Left lung (tissue), 10 donors: Measurements from ENCODE around the gene CD300LF. TPM values are rescaled to one million over a fixed set of nuclear protein-coding genes. Genes with fewer than 3 reads are reported as not detected.

Source experiments
- ATAC-seq: fragments of 200-7000 bp; cut with Tn5 transposase; one replicate; pipeline ENCODE4 v1.9.1; 2020; ENCODE audit warnings: moderate library complexity
- DNase-seq, 4 donors: peaks; one replicate each; pipeline ENCODE4 v3.0.0-alpha.2; 2013 to 2020
- H3K27ac ChIP-seq, 2 donors: fragments of 200-600 bp; sonication (generic) in 1 of 2; one replicate each; pipeline versions ENCODE4 v1.5.0 to v1.8.0; 2020 to 2021
- H3K27me3 ChIP-seq, 2 donors: fragments of 200-600 bp; sonication (generic) in 1 of 2; one replicate each; pipeline versions ENCODE4 v1.5.0 to v1.8.0; 2020 to 2021
- H3K36me3 ChIP-seq, 2 donors: fragments of 200-600 bp; sonication (generic) in 1 of 2; one replicate each; pipeline versions ENCODE4 v1.5.0 to v1.8.0; 2020 to 2021
- H3K4me1 ChIP-seq, 2 donors: fragments of 200-600 bp; one replicate each; pipeline ENCODE4 v1.8.0; 2021
- H3K4me3 ChIP-seq, 2 donors: fragments of 200-600 bp; sonication (generic) in 1 of 2; one replicate each; pipeline versions ENCODE4 v1.5.0 to v1.8.0; 2020 to 2021; ENCODE audit warnings: mild to moderate bottlenecking in 1 of 2
- H3K9me3 ChIP-seq, 2 donors: fragments of 200-600 bp; sonication (generic) in 1 of 2; one replicate each; pipeline versions ENCODE4 v1.5.0 to v1.8.0; 2020 to 2021
- intact Hi-C, 2 donors: fragments of 100-400 bp; cut with DNase I; formaldehyde crosslinking; loops; one replicate each; pipeline versions ENCODE4 v1.11.2 to v1.14.2; 2022
- polyA plus RNA-seq, 6 donors: library from polyadenylated mRNA; unstranded; fragments of 120-200 nt; gene quantifications; one replicate each; pipeline ENCODE4 v1.2.1, GENCODE V29; 2013; ENCODE audit not compliant: insufficient read length in 6 of 6
- total RNA-seq, 2 donors: library from RNA; stranded (reverse); fragmentation: NEBNext Ultra II Directional; extraction: Animal tissue kit (Norgen Biotek cat#: 25700); gene quantifications; one replicate each; pipeline ENCODE4 v1.2.1, GENCODE V29; 2021
- TF ChIP-seq, protein P1 (sequence below), 2 donors: fragments of 200-600 bp; sonication (generic) in 1 of 2; IDR thresholded peaks; one replicate each; pipeline versions ENCODE4 v1.5.0 to v1.8.0; 2021; ENCODE audit warnings: antibody characterized with exemption in 2 of 2
- donor health status: DM: no; HTN: yes; CAD: no.
- donor health status: DM: no; HTN: no; CAD: no.

Gene CD300LF
- total and polyA plus RNA-seq, 8 donors = 0.33 to 26.7 (median 0.76) TPM

DNA sequence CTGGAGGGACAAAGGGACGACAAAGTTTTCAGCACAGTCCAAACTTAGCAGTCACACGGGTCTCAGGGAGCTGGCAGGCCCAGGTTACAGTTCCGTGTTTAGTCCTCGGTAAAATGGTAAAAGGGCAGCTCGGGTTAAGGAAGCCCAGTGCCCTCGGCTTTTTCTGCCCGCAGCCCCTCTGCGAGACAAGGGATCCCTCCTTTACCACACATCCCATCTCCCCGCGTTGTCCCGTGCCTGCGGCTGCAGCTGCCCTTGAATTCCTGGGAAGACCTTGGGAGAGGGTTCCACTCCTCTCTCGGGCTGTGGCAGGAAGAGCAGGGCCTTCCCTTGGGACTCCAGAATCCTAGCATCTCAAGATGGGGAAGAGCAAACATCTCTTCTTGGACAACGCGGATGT lies 17.1 kb upstream of the CD300LF start:
- TF ChIP-seq, protein P1, sequence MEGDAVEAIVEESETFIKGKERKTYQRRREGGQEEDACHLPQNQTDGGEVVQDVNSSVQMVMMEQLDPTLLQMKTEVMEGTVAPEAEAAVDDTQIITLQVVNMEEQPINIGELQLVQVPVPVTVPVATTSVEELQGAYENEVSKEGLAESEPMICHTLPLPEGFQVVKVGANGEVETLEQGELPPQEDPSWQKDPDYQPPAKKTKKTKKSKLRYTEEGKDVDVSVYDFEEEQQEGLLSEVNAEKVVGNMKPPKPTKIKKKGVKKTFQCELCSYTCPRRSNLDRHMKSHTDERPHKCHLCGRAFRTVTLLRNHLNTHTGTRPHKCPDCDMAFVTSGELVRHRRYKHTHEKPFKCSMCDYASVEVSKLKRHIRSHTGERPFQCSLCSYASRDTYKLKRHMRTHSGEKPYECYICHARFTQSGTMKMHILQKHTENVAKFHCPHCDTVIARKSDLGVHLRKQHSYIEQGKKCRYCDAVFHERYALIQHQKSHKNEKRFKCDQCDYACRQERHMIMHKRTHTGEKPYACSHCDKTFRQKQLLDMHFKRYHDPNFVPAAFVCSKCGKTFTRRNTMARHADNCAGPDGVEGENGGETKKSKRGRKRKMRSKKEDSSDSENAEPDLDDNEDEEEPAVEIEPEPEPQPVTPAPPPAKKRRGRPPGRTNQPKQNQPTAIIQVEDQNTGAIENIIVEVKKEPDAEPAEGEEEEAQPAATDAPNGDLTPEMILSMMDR (IDR thresholded peaks at IDR 0.05) = no peak
- Histone ChIP-seq H3K36me3 (no peaks in the 10 kb centered on the region), H3K27ac (no peak overlapping the region), H3K9me3 (no peaks in the 10 kb centered on the region), H3K4me1 (peaks cover 0 to 16% of the 10 kb centered on the region in 2 donors), H3K4me3 (no peak overlapping the region), H3K27me3 (peaks cover 0 to 9% of the 10 kb centered on the region in 2 donors)
- ATAC-seq (no peak), DNase-seq (no peak)
- intact Hi-C loops = no loop called here

DNA sequence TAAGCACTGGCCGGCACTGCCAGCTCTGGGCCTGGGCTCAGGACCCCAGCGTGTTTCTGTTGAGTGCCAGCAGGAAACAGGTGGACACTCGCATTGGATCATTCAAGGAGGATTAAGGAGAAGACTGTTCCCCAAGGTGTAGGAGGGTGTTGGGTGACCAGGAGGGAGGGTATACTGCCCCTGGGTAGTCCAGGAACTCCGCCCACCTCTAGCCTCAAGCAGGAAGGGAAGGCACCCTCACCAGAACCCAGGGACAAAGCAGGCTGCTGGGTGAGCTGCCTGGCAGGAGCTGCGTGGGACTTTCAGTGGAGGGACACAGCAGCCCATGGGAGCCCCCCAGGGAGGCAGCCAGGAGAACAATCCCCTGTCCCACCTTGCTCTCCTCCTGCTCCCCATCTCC lies 16.6 kb upstream of the CD300LF start:
- TF ChIP-seq, protein P1 (IDR thresholded peaks at IDR 0.05) = no peak
- Histone ChIP-seq H3K27me3 (peaks cover 0 to 9% of the 10 kb centered on the region in 2 donors), H3K4me3 (no peak overlapping the region), H3K27ac (no peak overlapping the region), H3K9me3 (no peaks in the 10 kb centered on the region), H3K4me1 (peaks cover 0 to 16% of the 10 kb centered on the region in 2 donors), H3K36me3 (no peaks in the 10 kb centered on the region)
- DNase-seq (no peak), ATAC-seq (no peak)
- intact Hi-C loops = no loop called here

DNA sequence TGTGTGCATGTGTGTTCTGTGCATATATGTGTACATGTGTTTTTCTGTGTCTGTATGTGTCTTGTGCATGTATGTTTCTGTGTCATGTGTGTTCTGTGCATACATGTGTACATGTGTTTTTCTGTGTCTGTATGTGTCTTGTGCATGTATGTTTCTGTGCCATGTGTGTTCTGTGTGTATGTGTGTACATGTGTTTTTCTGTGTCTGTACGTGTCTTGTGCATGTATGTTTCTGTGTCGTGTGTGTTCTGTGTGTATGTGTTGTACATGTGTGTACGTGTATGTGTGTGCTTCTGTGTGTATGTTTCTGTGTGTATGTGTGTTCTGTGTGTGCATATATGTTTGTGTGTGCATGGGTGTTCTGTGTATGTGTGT lies 16.0 kb upstream of the CD300LF start:
- Histone ChIP-seq H3K36me3 (no peaks in the 10 kb centered on the region), H3K9me3 (no peaks in the 10 kb centered on the region), H3K4me1 (peaks cover 0 to 16% of the 10 kb centered on the region in 2 donors), H3K4me3 (no peak overlapping the region), H3K27ac (no peak overlapping the region), H3K27me3 (peaks cover 0 to 9% of the 10 kb centered on the region in 2 donors)
- no peak for DNase-seq
- no peak for ATAC-seq
- intact Hi-C loops = no loop called here
- TF ChIP-seq, protein P1 (IDR thresholded peaks at IDR 0.05) = no peak

DNA sequence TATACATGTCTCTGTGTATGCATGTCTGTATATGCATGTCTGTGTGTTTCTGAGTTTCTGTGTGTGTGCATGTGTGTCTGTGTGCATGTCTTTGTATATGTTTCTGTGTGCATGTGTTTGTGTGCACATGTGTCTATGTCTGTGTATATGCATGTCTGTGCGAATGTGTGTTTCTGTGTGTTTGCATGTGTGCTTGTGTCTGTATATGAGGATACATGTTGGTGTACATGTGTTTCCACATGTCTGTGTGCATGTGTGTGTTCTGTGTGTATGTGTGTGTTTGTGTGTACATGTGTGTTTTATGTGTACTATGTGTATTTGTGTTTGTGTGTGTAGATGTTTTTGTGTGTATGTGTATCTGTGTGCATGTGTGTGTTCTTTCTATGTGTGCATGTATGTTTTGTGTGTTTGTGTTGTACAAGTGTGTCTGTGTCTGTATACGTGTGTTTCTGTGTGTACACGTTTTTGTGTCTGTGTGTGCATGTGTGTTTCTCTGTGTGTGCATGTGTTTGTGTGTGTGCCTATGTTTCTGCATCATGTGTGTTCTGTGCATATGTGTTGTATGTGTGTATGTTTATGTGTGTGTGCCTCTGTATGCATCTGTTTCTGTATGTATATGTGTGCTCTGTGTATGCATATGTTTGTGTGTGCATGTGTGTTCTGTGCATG lies 15.4 kb upstream of the CD300LF start:
- ATAC-seq = no peak
- Histone ChIP-seq H3K4me1 (peaks cover 0 to 16% of the 10 kb centered on the region in 2 donors), H3K27me3 (peaks cover 0 to 9% of the 10 kb centered on the region in 2 donors), H3K4me3 (no peak overlapping the region), H3K36me3 (no peaks in the 10 kb centered on the region), H3K9me3 (no peaks in the 10 kb centered on the region), H3K27ac (no peak overlapping the region)
- intact Hi-C loops = no loop called here
- DNase-seq = no peak
- TF ChIP-seq, protein P1 (IDR thresholded peaks at IDR 0.05) = no peak

DNA sequence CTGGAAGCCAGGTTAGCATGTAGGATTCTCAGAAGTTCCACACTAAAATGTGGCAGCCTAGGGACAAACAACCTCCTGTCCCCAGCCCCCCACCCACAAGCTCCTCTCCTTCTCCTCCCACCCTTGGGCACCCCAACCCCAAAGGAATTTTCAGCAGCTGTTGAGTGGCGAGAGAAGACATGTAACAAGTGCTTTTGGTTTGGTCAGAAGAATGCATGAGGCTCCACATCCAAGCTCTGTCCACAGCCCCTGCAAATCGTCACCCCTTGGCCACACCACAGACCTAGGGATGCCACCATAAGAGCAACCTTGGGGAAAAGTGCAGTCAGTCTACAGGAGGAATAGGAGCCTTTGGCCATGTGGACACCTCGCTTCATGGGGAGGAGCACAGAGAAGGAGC lies 12.4 kb upstream of the CD300LF start:
- TF ChIP-seq, protein P1 (IDR thresholded peaks at IDR 0.05) = no peak
- no peak for ATAC-seq
- H3K4me1 ChIP-seq = peaks cover 0 to 2% of the 10 kb centered on the region in 2 donors

More for the DNA sequence above, 12.4 kb upstream of the CD300LF start:
- H3K4me3 ChIP-seq = no peak overlapping the region
- H3K27ac ChIP-seq = no peak overlapping the region
- DNase-seq = no peak
- intact Hi-C loops = no loop called here
- H3K9me3 ChIP-seq = no peaks in the 10 kb centered on the region
- H3K27me3 ChIP-seq = no peaks in the 10 kb centered on the region
- no peaks in the 10 kb centered on the region for H3K36me3 ChIP-seq
